ENCODE data around the gene NTRK2. TPM values are rescaled to one million over a fixed set of nuclear protein-coding genes. Genes with fewer than 3 reads are reported as not detected.

Gene NTRK2
- total RNA-seq, 1 experiment from 2014 or later: 0.06 TPM

DNA sequence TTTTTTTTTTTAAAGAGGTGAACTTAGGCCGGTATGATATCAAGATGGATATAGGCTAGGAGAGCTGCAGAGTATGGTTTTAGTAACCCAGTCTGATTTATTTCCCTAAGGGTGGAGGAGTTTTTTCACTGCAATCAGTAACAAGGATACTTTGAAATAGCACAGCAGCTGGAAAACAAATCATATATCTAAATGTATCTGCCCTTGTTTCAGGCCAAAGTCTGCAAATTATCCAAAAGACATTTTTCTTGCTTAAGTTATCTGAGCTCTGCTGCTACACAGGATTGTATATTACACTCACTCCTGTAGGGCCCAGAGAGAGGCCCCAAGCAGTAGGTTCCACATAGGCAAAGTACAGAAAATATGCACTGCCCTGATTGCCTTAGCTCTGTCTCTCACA is 222.4 kb downstream of the NTRK2 start:
- no TSS peak for BruUV-seq (replicated peaks)
- CTCF ChIA-PET: no interaction called here
- no peak for TF ChIP-seq EZH2 (IDR thresholded peaks at IDR 0.05; ENCODE audit: borderline replicate concordance, low read depth, low read length, poor library complexity, severe bottlenecking)
- intact Hi-C loops (cut with micrococcal nuclease; ENCODE audit: unreplicated experiment): no loop called here
- POLR2A ChIA-PET (ENCODE audit: low non-redundant PET): no interaction called here
- no peak overlapping the region for H3K27ac ChIP-seq (ENCODE audit: low read depth, low read length, poor library complexity, severe bottlenecking)
- H3K4me1 ChIP-seq (ENCODE audit: insufficient read depth, low read length, poor library complexity, severe bottlenecking): no peaks in the 10 kb centered on the region
- no peaks in the 10 kb centered on the region for H3K36me3 ChIP-seq (ENCODE audit: insufficient read depth, low read length, poor library complexity, severe bottlenecking)
- no peaks in the 10 kb centered on the region for H3K9me3 ChIP-seq (ENCODE audit: low read depth, low read length, poor library complexity, severe bottlenecking)
- no peaks in the 10 kb centered on the region for H3K27me3 ChIP-seq (replicated peaks; ENCODE audit: insufficient read depth, low read depth, low read length, poor library complexity)
- DNase-seq (ENCODE audit: low spot score): no peak
- H3K4me3 ChIP-seq (ENCODE audit: low read depth, low read length, poor library complexity, severe bottlenecking): no peak overlapping the region

DNA sequence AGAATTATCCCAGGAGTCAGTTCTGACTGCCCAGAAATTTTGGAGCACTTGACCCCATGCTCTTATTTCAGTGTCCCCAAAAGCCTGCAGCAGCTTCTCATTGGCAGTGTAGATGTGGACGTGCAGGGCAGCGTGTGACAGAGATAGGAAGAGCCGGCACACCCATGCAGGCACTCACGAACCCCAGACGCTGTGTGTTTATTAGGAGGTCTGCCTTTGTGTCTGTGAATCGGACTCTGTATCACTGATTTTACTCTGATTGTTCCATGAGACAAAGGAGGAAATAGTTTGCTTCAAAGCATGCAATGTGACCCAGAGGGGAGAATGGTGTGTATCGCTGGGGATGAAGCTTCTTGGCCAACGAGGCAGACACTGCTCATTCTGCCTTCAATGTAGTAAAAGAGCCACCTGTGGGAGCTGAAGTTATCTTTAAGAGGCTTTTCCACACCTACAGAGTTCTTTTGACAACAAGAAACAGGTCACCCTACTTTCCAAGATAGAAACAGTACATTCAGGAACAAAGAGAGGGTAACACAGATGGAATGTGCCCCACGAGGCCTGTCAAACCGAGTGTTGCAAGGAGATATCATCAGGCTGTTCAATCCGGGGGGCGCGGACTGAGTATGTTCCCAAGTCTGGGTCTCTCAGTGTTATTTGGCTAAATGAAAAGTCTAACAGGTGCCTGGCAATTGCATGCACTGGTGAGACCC is 224.0 kb downstream of the NTRK2 start:
- Histone ChIP-seq H3K36me3 (ENCODE audit: insufficient read depth, low read length, poor library complexity, severe bottlenecking) (no peaks in the 10 kb centered on the region), H3K27ac (ENCODE audit: low read depth, low read length, poor library complexity, severe bottlenecking) (no peak overlapping the region), H3K27me3 (replicated peaks; ENCODE audit: insufficient read depth, low read depth, low read length, poor library complexity) (no peaks in the 10 kb centered on the region), H3K9me3 (ENCODE audit: low read depth, low read length, poor library complexity, severe bottlenecking) (no peaks in the 10 kb centered on the region), H3K4me3 (ENCODE audit: low read depth, low read length, poor library complexity, severe bottlenecking) (no peak overlapping the region), H3K4me1 (ENCODE audit: insufficient read depth, low read length, poor library complexity, severe bottlenecking) (no peaks in the 10 kb centered on the region)
- ChIA-PET CTCF (no interaction called here), POLR2A (ENCODE audit: low non-redundant PET) (no interaction called here)
- no peak for DNase-seq (ENCODE audit: low spot score)
- no TSS peak for BruUV-seq (replicated peaks)
- no peak for TF ChIP-seq EZH2 (IDR thresholded peaks at IDR 0.05; ENCODE audit: borderline replicate concordance, low read depth, low read length, poor library complexity, severe bottlenecking)
- TF ChIP-seq CTCF (conservative IDR thresholded peaks at IDR 0.05; ENCODE audit: low read depth, low read length): no peak
- intact Hi-C loops (cut with micrococcal nuclease; ENCODE audit: unreplicated experiment): no loop called here

DNA sequence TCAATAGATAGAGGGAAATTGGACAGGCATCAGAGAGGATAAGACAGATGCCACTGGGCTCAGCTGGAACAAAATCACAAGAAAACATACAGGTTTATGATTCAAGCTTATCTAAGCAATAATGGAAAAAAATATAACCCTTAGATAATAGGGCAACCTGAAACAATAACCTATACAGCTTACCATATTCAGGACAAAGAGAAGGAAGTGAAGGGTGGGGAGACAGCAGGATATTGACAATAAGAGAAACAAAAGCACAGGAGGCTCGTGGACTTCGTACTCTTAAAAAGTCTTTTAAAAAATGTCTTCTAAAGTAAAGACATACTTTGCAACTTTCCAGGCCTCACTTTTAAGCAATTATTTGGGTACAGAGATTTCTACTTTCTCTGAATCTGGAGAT is 225.3 kb downstream of the NTRK2 start:
- CTCF ChIA-PET: no interaction called here
- no peaks in the 10 kb centered on the region for H3K27me3 ChIP-seq (replicated peaks; ENCODE audit: insufficient read depth, low read depth, low read length, poor library complexity)
- intact Hi-C loops (cut with micrococcal nuclease; ENCODE audit: unreplicated experiment): no loop called here

More for the DNA sequence above, 225.3 kb downstream of the NTRK2 start:
- Histone ChIP-seq H3K4me3 (ENCODE audit: low read depth, low read length, poor library complexity, severe bottlenecking) (no peak overlapping the region), H3K9me3 (ENCODE audit: low read depth, low read length, poor library complexity, severe bottlenecking) (no peaks in the 10 kb centered on the region), H3K36me3 (ENCODE audit: insufficient read depth, low read length, poor library complexity, severe bottlenecking) (no peaks in the 10 kb centered on the region), H3K27ac (ENCODE audit: low read depth, low read length, poor library complexity, severe bottlenecking) (no peak overlapping the region), H3K4me1 (ENCODE audit: insufficient read depth, low read length, poor library complexity, severe bottlenecking) (no peaks in the 10 kb centered on the region)
- BruUV-seq (replicated peaks): no TSS peak
- POLR2A ChIA-PET (ENCODE audit: low non-redundant PET): no interaction called here
- no peak for TF ChIP-seq EZH2 (IDR thresholded peaks at IDR 0.05; ENCODE audit: borderline replicate concordance, low read depth, low read length, poor library complexity, severe bottlenecking)
- no peak for TF ChIP-seq CTCF (conservative IDR thresholded peaks at IDR 0.05; ENCODE audit: low read depth, low read length)
- no peak for DNase-seq (ENCODE audit: low spot score)

Data from A673 (cell line).